ENCODE data around the gene KRTAP5-6. TPM values are rescaled to one million over a fixed set of nuclear protein-coding genes. Genes with fewer than 3 reads are reported as not detected.

Gene KRTAP5-6
- total RNA-seq, 2 donors from 2014 or later: not detected

DNA sequence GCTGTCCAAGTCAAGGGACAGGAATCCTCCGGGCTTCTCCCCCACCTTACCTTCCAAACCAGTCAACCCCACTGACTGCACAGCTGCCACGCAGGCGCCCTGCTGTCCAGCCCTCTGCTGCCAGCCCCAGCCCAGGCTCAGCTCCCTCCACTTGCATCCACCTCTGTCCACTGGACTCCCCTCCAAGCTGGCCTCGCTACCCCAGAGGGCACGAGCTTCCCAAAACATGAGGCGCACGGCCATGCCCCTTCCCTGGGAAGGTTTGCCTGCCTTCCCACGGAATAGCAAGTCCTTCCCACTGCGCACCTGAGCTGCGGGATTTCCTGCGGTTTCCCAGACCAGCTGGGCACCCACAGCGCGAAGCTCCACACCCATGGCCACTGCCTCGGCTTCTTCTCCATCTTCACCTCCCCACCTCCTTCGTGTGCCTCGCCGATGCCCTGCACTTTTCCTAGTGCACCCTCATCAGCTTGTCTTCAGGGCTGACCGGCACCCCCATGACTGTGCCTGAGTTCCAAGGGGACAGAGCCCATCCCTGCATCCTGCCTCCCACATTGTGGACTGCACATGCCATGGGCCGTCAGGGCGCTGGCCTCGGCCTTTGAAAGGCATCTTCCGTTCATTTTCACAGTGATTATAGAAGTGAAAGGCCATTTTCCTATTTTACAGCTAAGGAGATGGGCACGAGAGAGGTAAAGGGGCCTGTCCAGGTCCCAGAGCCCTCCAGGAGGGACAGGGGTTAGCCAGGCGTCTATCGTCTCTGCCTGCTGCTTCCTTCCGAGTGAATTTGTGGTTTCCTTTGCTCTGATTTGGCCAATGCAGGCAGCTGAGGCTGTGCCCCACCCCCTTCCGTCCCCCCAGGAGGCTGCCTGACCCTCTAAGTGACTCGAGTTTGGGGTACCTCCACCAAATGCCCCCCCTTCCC is 37.0 kb downstream of the KRTAP5-6 start:
- H3K4me1 Mint-ChIP-seq (ENCODE audit: low read depth in 2 of 2): peaks cover 41 to 43% of the 10 kb centered on the region in 2 donors
- peak overlapping the region; percentile 2 for H3K4me3 Mint-ChIP-seq
- no peak for DNase-seq (ENCODE audit: low spot score)
- ATAC-seq: peak in 1 of 2 donors; percentile 2
- H3K27me3 Mint-ChIP-seq: peaks cover 35 to 56% of the 10 kb centered on the region in 2 donors
- peak overlapping the region; percentile 7 to 37 for H3K27ac Mint-ChIP-seq
- H3K36me3 Mint-ChIP-seq: peaks cover 22% of the 10 kb centered on the region
- H3K9me3 Mint-ChIP-seq: peaks cover 19% of the 10 kb centered on the region

DNA sequence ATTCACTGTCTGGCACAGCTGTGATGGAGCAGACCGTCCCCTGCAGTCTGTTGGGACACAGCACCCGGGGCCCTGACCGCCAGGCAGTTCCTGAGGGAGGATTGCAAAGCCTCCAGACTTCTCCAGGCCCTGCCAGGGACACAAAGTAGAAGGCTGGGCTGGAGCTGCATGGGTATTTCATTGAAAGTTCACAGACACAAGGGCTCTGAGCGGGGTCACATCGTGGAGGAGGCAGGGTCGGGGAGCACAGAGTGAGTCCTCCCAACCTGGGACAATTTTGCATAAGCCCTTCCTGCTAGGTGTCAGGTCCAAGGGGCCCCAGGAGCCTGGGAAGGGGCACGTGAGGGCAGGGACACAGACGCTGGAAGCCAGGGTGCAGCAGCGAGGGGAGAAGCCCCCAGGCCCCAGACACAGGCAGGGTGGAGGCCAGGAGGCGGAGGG is 37.7 kb downstream of the KRTAP5-6 start:
- H3K27ac Mint-ChIP-seq: no peak overlapping the region
- peaks cover 22% of the 10 kb centered on the region for H3K36me3 Mint-ChIP-seq
- peaks cover 19% of the 10 kb centered on the region for H3K9me3 Mint-ChIP-seq
- ATAC-seq (no peak), DNase-seq (ENCODE audit: low spot score) (no peak)
- H3K4me3 Mint-ChIP-seq: no peak overlapping the region
- H3K27me3 Mint-ChIP-seq: peaks cover 38 to 56% of the 10 kb centered on the region in 2 donors
- peaks cover 36 to 39% of the 10 kb centered on the region in 2 donors for H3K4me1 Mint-ChIP-seq (ENCODE audit: low read depth in 2 of 2)

DNA sequence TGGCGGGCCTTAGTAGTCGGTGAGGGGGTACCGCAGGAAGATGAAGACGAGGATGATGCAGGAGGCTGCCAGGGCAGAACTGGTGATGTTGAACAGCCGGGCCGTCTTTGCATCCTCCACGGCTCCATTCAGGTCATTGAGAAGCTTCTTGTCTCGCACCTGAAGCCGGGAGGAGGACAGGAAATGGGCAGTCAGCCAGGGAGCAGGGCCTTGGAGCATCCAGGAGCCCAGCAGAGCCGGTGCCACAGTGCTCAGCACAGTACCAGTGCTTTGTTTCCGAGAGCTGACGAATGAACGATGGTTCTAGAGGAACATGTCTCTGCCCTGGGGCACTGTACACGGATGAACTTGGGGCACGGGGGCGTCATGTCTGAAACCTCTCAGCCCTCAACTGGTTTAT is 38.3 kb downstream of the KRTAP5-6 start:
- H3K27ac Mint-ChIP-seq: no peak overlapping the region
- H3K4me3 Mint-ChIP-seq: no peak overlapping the region
- no peak for DNase-seq (ENCODE audit: low spot score)
- peaks cover 22% of the 10 kb centered on the region for H3K36me3 Mint-ChIP-seq
- H3K4me1 Mint-ChIP-seq (ENCODE audit: low read depth in 2 of 2): peaks cover 30 to 36% of the 10 kb centered on the region in 2 donors
- peaks cover 19% of the 10 kb centered on the region for H3K9me3 Mint-ChIP-seq
- H3K27me3 Mint-ChIP-seq: peaks cover 38 to 56% of the 10 kb centered on the region in 2 donors
- no peak for ATAC-seq

DNA sequence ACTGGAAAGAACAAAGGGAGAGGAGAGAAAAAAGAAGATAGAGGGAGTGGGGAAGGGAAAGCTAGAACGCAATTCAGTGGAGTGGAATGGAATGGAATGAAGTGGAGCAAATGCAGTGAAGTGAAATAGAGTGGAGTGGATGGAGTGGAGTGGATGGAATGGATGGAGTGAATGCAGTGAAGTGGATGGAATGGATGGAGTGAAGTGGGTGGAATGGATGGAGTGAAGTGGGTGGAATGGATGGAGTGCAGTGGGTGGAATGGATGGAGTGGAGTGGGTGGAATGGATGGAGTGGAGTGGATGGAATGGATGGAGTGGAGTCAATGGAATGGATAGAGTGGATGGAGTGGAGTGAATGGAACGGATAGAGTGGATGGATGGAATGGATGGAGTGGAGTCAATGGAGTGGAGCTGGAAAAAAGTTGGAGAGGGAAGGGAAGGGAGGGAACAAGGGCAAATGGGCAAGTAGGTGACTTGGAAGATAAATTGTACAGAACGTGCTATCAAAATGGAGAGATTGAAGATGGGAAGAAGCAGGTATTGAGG is 39.5 kb downstream of the KRTAP5-6 start:
- Mint-ChIP-seq H3K27me3 (peaks cover 31 to 45% of the 10 kb centered on the region in 2 donors), H3K36me3 (peaks cover 20% of the 10 kb centered on the region), H3K27ac (no peak overlapping the region), H3K9me3 (peaks cover 14% of the 10 kb centered on the region), H3K4me1 (ENCODE audit: low read depth in 2 of 2) (peaks cover 17 to 26% of the 10 kb centered on the region in 2 donors), H3K4me3 (no peak overlapping the region)
- DNase-seq (ENCODE audit: low spot score): no peak
- ATAC-seq: no peak

DNA sequence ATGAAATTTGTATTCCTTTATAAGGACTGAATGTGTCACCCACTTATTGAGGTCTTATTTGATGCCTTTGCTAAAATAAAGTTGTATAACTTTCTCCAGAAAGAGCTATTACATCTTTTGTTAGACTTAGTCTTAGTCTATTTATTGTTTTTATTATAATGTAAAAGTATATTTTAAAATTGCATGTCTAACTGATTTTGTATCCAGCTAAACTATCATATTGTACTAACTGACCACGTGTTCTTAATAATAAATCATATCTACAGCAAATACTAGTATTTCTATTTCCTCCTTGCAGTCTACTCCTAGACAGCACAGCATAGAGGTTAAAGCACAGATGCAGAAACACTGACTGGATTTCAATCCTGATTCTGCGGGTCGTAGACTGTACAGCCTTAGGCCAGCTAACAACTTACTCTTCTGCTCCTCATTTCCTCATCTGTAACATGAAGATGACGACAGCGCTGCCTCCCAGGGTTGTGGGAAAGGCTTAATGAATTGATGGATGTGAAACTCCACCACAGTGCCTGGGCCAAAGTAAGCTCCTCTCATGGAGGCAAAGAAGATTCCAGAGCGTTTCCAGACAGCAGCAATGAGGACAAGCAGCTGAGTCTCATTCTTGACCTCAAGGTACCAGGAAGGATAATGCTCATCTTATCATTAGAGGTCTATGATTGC is 40.2 kb downstream of the KRTAP5-6 start:
- peaks cover 18% of the 10 kb centered on the region for H3K36me3 Mint-ChIP-seq
- no peak overlapping the region for H3K4me3 Mint-ChIP-seq
- H3K4me1 Mint-ChIP-seq (ENCODE audit: low read depth in 2 of 2): peaks cover 14 to 22% of the 10 kb centered on the region in 2 donors
- no peak for DNase-seq (ENCODE audit: low spot score)
- peaks cover 26 to 38% of the 10 kb centered on the region in 2 donors for H3K27me3 Mint-ChIP-seq
- no peak for ATAC-seq
- no peak overlapping the region for H3K27ac Mint-ChIP-seq
- H3K9me3 Mint-ChIP-seq: peaks cover 14% of the 10 kb centered on the region

DNA sequence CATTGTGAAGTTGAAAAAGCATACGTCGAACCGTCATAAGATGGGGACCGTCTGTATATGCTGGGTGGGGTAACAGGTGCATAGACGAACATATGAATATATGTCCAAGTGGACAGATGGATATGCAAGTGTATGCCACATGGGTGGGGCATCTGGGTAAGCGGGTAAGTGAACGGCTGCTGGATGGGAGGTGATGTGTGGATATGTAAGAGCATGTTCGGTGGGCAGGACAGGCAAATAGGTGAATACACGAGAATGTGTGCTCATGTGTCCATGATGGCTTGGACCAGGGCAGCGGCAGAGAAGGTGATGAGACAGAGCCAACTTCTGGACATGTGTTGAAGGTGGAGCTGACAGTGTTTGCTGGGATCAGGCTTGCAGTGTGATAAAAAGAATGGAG is 41.4 kb downstream of the KRTAP5-6 start:
- ATAC-seq: no peak
- no peak overlapping the region for H3K27ac Mint-ChIP-seq
- DNase-seq (ENCODE audit: low spot score): no peak
- H3K36me3 Mint-ChIP-seq: peaks cover 18% of the 10 kb centered on the region
- H3K9me3 Mint-ChIP-seq: peaks cover 14% of the 10 kb centered on the region
- peaks cover 24 to 35% of the 10 kb centered on the region in 2 donors for H3K27me3 Mint-ChIP-seq
- H3K4me3 Mint-ChIP-seq: no peak overlapping the region
- peaks cover 14 to 21% of the 10 kb centered on the region in 2 donors for H3K4me1 Mint-ChIP-seq (ENCODE audit: low read depth in 2 of 2)

DNA sequence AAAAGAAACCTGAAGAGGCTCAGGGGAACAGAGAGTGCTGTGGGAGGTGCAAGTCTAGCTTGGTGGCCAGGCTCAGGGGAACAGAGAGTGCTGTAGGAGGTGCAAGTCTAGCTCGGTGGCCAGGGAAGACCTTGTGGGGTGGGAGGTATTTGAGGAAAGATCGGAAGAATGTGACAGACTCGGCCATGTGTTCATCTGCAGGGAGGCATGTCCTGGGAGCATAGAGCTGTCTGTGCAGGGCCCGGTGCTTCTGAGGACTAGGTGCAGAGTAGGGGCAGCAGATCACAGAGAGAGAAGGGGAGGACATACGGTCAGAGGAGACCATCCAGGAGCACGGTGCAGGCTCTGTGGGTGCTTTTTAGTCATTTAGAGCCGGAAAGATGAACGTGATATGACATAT is 42.6 kb downstream of the KRTAP5-6 start:
- ATAC-seq: no peak
- H3K36me3 Mint-ChIP-seq: peaks cover 18% of the 10 kb centered on the region
- peaks cover 4 to 10% of the 10 kb centered on the region in 2 donors for H3K4me1 Mint-ChIP-seq (ENCODE audit: low read depth in 2 of 2)
- peaks cover 14% of the 10 kb centered on the region for H3K9me3 Mint-ChIP-seq
- no peak overlapping the region for H3K27ac Mint-ChIP-seq
- peaks cover 17 to 25% of the 10 kb centered on the region in 2 donors for H3K27me3 Mint-ChIP-seq
- H3K4me3 Mint-ChIP-seq: no peak overlapping the region
- no peak for DNase-seq (ENCODE audit: low spot score)

DNA sequence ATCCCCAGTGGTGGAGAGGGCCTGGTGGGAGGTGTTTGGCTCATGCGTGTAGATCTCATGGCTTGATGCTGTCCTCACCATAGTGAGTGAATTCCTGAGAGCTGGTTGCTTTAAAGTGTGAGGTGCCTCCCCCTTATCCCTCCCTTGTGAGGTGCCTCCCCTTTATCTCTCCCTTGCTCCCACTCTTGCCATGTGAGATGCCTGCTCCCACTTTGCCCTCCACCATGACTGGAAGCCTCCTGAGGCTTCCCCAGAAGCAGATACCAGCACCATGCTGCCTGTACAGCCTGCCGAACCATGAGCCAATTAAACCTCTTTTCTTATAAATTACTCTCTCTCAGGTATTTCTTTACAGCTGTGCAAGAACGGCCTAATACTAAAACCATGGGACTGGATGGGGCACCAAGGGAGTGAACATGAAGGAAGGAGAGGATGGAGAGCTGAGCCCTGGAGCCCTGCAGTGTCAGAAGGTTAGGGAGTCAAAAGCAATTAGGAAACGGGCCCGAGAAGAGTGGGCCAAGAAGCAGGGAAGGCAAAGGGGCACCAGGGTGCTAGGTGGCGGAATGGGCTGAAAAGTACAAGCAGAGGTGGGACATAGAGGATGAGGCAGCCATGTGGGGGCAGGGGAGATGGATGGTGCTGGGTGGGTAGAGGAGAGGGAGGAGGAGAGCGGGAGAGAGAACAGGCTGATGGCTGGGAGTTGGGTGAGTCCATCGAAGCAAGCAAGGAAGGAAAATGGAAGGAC is 44.0 kb downstream of the KRTAP5-6 start:
- H3K27me3 Mint-ChIP-seq: peaks cover 16 to 17% of the 10 kb centered on the region in 2 donors
- DNase-seq (ENCODE audit: low spot score) (no peak), ATAC-seq (no peak)
- peaks cover 11 to 16% of the 10 kb centered on the region in 2 donors for H3K4me1 Mint-ChIP-seq (ENCODE audit: low read depth in 2 of 2)
- H3K9me3 Mint-ChIP-seq: peaks cover 15% of the 10 kb centered on the region
- H3K27ac Mint-ChIP-seq: no peak overlapping the region
- no peak overlapping the region for H3K4me3 Mint-ChIP-seq
- H3K36me3 Mint-ChIP-seq: peaks cover 12% of the 10 kb centered on the region

DNA sequence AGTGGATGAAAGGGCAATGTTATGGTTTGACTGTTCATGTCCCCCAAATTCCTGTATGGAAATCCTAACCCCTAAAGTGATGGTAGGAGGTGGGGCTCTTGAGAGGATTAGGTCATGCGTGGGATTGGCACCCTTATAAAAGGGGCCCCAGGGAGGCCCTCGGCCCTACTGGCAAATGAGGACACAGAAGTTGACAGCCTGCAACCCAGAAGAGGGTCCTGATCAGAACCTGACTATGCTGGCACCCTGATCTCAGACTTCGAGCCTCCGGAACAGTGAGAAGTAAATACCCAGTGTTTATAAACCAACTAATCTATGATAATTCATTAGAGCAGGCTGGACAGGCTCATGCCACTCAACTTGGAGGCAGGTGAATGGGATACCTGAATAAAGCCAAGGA is 44.7 kb downstream of the KRTAP5-6 start:
- peaks cover 11 to 21% of the 10 kb centered on the region in 2 donors for H3K4me1 Mint-ChIP-seq (ENCODE audit: low read depth in 2 of 2)
- DNase-seq (ENCODE audit: low spot score) (no peak), ATAC-seq (no peak)
- peaks cover 10% of the 10 kb centered on the region for H3K9me3 Mint-ChIP-seq
- no peak overlapping the region for H3K4me3 Mint-ChIP-seq
- peaks cover 9% of the 10 kb centered on the region for H3K36me3 Mint-ChIP-seq
- H3K27ac Mint-ChIP-seq: no peak overlapping the region
- peaks cover 8 to 9% of the 10 kb centered on the region in 2 donors for H3K27me3 Mint-ChIP-seq

DNA sequence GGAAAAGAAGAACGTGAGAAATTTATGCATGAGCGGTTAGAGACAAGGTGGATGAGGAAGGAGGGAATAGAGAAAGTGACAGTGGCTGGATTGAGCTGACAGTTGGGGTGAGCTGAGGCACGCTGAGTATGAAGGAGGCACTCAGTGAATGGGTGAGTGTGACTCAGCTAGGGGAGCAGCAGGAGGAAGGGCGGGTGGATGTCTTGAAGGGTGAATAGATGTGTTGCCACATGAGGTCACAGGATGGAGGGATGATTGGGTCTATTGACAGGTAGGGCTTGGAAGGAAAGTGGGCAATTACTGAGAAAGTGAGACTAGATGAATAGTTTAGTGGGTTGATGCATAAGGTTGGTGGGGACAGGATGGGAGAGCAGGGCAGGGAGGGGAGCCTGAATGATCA is 45.4 kb downstream of the KRTAP5-6 start:
- ATAC-seq (peak in 1 of 2 donors; percentile 74), DNase-seq (ENCODE audit: low spot score) (no peak)
- Mint-ChIP-seq H3K9me3 (peaks cover 8% of the 10 kb centered on the region), H3K27ac (no peak overlapping the region), H3K36me3 (peaks cover 6% of the 10 kb centered on the region), H3K4me3 (no peak overlapping the region), H3K4me1 (ENCODE audit: low read depth in 2 of 2) (peaks cover 11 to 21% of the 10 kb centered on the region in 2 donors), H3K27me3 (peaks cover 6 to 7% of the 10 kb centered on the region in 2 donors)

DNA sequence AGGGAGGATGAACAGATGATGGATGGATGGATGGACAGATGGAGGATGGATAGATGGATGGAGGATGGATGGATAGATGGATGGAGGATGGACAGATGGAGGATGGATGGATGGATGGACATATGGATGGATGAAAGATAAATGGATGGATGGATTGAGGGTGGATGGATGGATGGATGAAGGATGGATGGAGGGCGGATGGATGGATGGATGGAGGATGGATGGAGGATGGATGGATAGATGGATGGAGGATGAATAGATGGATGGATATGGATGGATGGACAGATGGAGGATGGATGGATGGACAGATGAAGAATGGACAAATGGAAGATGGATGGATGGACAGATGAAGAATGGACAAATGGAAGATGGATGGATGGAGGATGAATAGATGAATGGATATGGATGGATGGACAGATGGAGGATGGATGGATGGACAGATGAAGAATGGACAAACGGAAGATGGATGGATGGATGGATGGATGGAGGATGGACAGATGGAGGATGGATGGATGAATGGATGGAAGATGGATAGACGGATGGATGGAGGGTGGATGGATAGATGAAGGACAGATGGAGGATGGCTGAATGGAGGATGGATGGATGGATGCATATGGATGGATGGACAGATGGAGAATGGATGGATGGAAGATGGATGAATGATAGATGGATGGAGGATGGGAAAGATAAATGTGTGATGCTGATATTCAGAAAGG is 46.0 kb downstream of the KRTAP5-6 start:
- no peak overlapping the region for H3K4me3 Mint-ChIP-seq
- peaks cover 11 to 21% of the 10 kb centered on the region in 2 donors for H3K4me1 Mint-ChIP-seq (ENCODE audit: low read depth in 2 of 2)
- H3K36me3 Mint-ChIP-seq: peaks cover 6% of the 10 kb centered on the region
- no peak overlapping the region for H3K27ac Mint-ChIP-seq
- no peak for ATAC-seq
- DNase-seq (ENCODE audit: low spot score): no peak
- H3K27me3 Mint-ChIP-seq: peaks cover 6% of the 10 kb centered on the region in 2 donors
- peaks cover 8% of the 10 kb centered on the region for H3K9me3 Mint-ChIP-seq

DNA sequence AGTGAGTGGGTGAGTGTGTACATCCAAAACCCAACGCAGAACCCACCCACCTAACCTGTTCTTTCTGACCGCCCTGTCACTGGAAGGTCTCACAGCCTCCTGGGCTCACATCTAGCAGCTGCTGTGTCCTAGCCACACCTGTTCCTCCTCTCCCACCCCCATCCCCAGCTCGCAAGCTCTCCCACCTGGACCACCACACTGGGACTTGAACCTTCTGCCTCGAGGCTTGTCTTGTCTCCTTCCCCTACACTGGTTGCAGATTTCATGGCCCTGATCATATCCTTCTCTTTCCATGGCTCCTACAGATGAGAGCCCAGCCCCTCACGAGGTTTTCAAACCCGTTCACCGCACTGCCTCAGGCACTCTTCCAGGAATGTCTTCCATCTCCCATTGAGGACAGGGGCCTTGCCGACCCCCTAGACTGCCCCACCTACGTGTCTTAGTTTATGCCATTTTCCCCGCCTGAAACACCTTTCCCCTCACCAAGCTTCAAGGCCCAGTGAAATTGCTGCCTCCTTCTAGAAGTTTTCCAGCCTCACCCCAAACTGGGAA is 46.7 kb downstream of the KRTAP5-6 start:
- Mint-ChIP-seq H3K4me1 (ENCODE audit: low read depth in 2 of 2) (peaks cover 11 to 20% of the 10 kb centered on the region in 2 donors), H3K36me3 (peaks cover 6% of the 10 kb centered on the region), H3K9me3 (peaks cover 8% of the 10 kb centered on the region), H3K27ac (no peak overlapping the region), H3K4me3 (no peak overlapping the region), H3K27me3 (peaks cover 0 to 4% of the 10 kb centered on the region in 2 donors)
- DNase-seq (ENCODE audit: low spot score) (no peak), ATAC-seq (no peak)

Measured in natural killer cell treated with Interleukin-12 subunit alpha and Interleukin-12 subunit beta and Interleukin-15 and Interleukin-18, amount 100 ng/mL, for 72 hours (primary cell).